CD4-positive, alpha-beta T cell treated with Interleukin-15 for 1 hour (primary cell): ENCODE results near the gene CAPN2.
A peak's percentile ranks its signal among the peaks of the same experiment; 100 is the strongest.

Experiments
- DNase-seq: peaks from one replicate; pipeline ENCODE4 v3.0.0-alpha.2; 2020

Gene CAPN2

DNA sequence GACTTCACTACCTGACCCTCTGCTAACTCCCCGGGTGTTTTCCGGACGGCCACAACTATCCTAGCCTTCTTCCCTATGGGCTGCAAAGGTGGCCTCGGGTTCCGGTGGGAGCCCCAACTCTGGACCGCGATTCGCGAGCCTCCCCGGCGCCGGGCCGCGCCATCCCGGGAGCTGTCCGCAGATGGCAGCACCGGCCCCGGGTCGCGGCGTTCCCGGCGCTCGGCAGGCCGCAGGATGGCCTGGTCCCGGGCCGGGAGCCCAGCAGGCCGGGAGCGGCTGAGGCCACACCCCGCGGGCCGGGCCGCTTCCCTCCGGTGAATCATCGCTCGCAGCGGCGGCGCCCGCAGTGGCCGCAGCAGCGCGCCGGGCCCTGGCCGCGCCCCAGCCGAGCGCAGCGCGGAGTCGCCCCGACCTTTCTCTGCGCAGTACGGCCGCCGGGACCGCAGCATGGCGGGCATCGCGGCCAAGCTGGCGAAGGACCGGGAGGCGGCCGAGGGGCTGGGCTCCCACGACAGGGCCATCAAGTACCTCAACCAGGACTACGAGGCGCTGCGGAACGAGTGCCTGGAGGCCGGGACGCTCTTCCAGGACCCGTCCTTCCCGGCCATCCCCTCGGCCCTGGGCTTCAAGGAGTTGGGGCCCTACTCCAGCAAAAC is at the start of gene CAPN2:
Gene CAPN2, plus strand, starts transcription at position 346 of the 656 bp plus-strand sequence. Its CDS starts 102 bp downstream, at position 448.
- DNase-seq = peak; percentile 66

DNA sequence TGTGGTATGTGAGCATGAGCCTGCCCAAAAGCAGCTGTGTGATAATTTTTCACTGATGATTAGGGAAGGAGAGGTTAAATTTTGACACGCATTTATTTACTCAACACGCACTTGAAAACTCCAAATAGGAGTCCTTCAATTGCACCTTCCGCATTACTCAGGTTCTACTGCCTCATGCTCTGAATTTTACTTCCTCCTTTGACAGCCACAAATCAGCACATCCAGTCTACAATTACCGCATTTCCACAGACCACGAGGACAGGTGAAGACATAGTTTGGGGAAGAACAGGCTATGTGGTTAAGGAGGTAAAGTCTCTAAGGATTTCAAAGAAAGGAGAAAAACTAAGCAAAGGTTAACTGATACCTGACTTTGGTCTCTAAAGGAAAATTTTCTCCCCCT is 49.4 kb upstream of the CAPN2 start:
- DNase-seq = no peak

GRCh38 chr1:223664106-223664505 is 48.2 kb upstream of the CAPN2 start:
- DNase-seq = no peak

DNA sequence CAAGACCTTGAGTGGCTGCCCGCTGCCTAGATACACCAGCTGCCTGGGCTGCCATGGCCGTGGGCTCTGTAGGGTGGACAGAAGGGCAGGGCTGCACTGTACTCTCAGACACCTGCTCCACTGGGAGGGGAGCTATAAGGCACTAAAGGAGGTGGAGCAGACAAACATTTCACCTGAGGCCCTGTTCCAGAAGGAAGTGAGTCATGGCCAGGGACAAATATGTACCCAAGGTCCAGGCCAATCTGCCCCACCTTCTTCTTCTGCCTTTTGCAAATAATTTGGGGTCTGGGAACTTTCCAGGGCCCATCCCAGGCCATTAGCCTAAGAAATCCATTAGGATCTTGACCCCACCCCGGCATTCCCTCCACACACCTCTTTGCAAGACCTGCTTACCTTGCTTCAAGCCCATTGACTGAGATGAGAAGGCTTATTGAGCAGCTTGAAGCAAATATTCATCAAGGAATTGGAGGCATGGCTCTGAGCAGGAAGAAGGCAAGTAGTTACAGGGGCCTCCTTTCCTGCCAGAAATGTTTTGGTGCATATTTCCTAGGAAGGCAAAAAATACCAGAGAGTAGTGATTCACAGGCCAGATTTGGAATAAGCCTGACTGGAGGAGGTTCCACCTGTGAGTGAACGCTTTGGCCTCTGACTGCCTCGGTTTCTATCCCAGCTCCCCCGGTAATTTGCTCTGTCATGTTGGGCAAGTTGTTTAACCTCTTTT is 46.6 kb upstream of the CAPN2 start, which contains the start of gene CAPN8:
Gene CAPN8, minus strand, starts transcription at position 110 of the 721 bp plus-strand sequence. Its CDS starts 55 bp downstream, at position 55.
- no peak for DNase-seq

DNA sequence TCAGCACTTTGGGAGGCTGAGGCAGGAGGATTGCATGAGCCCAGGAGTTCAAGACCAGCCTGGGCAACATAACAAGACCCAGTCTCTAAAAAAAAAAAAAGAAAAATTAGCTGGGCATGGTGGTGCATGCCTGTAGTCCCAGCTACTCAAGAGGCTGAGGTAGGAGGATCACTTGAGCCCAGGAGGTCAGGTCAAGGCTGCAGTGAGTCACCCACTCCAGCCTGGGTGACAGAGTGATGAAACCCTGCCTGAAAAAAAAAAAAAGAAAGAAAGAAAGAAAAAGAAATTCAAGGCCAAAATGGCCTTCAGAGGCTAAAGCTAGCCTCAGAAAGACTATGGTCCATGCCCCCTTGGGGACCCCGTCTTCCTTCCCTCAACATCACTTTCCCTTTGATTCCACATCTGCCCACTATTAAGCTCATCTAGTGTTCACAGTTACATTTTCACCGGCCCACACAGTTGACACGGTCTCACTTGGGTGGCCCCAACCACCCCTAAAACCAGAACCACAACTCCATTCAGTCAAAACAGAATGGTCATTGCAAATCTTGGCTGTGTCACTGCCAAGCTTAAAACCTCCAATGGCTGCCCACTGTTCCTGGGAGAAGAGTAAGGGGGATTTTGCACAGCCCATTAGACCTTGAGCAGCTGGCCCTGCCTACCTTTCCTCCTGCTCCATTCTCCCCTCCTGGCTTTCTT is 44.7 kb upstream of the CAPN2 start:
- no peak for DNase-seq

- DNase-seq = no peak
Measured at GRCh38 chr1:223669003-223669795, 43.1 kb upstream of the CAPN2 start.

GRCh38 chr1:223670458-223671159 is 41.7 kb upstream of the CAPN2 start:
- DNase-seq = no peak

GRCh38 chr1:223674119-223674890 is 38.0 kb upstream of the CAPN2 start:
- DNase-seq = no peak

DNA sequence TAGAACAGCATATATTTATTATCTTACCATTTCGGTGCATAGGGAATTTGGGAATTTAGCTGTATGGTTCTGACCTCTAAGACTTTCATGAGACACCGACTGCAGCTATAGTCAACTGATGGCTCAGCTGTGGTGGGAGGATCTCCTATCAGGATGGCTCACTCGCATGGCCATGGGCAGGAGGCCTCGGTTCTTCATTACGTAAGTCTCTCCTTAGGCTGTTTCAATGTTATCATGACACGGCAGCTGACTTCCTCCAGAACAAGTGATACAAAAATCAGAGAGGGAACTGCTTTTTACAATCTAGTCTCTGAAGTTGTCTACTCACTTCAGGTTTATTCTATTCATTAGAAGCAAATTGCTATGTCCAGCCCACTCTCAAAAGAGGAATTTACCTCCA is 33.5 kb upstream of the CAPN2 start:
- peak; percentile 17 for DNase-seq

DNA sequence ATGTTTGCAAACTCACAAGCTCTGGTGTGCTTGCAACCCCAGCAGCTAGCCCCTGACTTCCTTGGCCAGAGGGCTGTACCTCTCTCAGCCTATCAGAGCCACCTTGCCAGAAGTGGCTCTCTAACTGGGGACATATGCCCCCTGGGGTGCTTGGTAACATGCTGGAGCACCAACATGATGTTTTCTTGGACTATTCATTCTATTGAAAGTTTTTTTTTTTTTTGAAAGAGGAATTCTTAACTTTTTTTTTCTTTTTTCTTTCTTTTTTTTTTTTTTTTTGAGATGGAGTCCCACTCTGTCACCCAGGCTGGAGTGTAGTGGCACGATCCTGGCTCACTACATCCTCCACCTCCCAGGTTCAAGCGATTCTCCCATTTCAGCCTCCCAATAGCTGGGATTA is 32.2 kb upstream of the CAPN2 start:
- DNase-seq = no peak

DNA sequence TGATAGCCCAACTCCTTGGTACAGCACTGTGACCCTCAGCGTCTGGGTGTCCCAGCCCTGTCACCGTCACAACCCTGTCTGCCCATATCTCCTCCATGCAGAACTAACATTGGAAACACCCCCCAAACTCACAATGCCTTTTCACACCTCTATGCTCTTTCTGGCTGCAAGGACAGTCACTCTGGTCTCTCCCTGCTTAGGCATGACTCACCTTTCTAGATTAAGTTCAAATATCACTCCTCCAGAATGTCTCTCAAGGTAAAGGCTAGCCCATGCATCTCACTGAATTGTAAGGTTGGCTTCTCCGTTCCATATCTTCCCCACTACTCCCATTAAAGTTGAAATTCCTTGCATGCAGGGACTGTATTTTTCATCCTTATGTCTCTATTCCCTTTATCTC is 29.8 kb upstream of the CAPN2 start:
- DNase-seq = no peak

- peak; percentile 36 for DNase-seq
Measured at GRCh38 chr1:223683586-223684487, 28.5 kb upstream of the CAPN2 start.

GRCh38 chr1:223684488-223684792 is 27.9 kb upstream of the CAPN2 start:
- no peak for DNase-seq

- DNase-seq = no peak
Measured at GRCh38 chr1:223691121-223691520, 21.2 kb upstream of the CAPN2 start.

- no peak for DNase-seq
Measured at GRCh38 chr1:223695014-223695548, 17.3 kb upstream of the CAPN2 start.

DNA sequence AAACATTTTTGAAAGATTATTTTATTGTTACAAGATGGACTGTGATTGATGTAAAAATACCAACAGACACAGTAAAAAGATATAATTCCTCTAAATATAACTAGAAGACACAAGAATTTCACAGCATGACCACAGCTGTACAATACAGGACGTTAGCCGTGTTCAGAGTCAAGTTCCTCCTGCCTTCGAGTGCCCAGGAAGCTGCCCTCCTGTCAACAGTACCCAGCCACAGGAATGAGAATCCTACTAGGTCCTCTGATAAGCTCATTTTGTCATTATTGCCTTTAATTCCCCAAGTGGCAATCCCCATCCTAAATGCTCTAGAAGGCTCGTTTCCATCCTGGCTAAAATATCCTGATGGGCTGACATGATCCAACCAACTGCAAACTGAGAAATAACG is 16.4 kb upstream of the CAPN2 start:
- DNase-seq = no peak

GRCh38 chr1:223700388-223700918 is 11.9 kb upstream of the CAPN2 start:
- DNase-seq = no peak

- DNase-seq = no peak
Measured at GRCh38 chr1:223700942-223701637, 11.2 kb upstream of the CAPN2 start.
